Astrocyte (in vitro differentiated cells and primary cell): ENCODE data around the gene FRMD5.

Experiments used
- CTCF ChIP-seq: IDR thresholded peaks from 2 replicates; pipeline ENCODE4 v1.5.1; 2011; ENCODE audit warnings: low read depth, mild to moderate bottlenecking, inconsistent platforms, low read length, moderate library complexity; ENCODE audit not compliant: insufficient read depth
- EZH2 ChIP-seq: IDR thresholded peaks from 2 replicates; pipeline ENCODE4 v1.6.1; 2012; ENCODE audit warnings: mild to moderate bottlenecking, low read length, inconsistent platforms; ENCODE audit not compliant: insufficient read depth

- TF ChIP-seq CTCF (no peak), EZH2 (no peak)
These were observed 264.0 kb downstream of the FRMD5 start for GRCh38 chr15:43931119-43931518.
